HepG2 (cell line): ENCODE results near the gene C19orf18. TPM values are rescaled to one million over a fixed set of nuclear protein-coding genes. Genes with fewer than 3 reads are reported as not detected.

Experiments
- CBX5 ChIP-seq: sonication (generic); formaldehyde crosslinking; IDR thresholded peaks from 2 replicates; pipeline ENCODE4 v1.4.0; 2020; ENCODE audit warnings: missing genetic modification reagents, borderline replicate concordance
- ELF4 ChIP-seq: sonication (generic); formaldehyde crosslinking; IDR thresholded peaks from 2 replicates; pipeline ENCODE4 v1.5.0; 2020; ENCODE audit warnings: missing genetic modification reagents, mild to moderate bottlenecking, moderate library complexity, borderline replicate concordance
- FOXP4 ChIP-seq: sonication (generic); formaldehyde crosslinking; IDR thresholded peaks from 2 replicates; pipeline ENCODE4 v1.4.0; 2020; ENCODE audit warnings: missing genetic modification reagents
- GMEB1 ChIP-seq: sonication (generic); formaldehyde crosslinking; IDR thresholded peaks from 2 replicates; pipeline ENCODE4 v1.5.1; 2020; ENCODE audit warnings: missing genetic modification reagents, mild to moderate bottlenecking, borderline replicate concordance
- MYPOP ChIP-seq: sonication (generic); formaldehyde crosslinking; IDR thresholded peaks from 2 replicates; pipeline ENCODE4 v1.8.1; 2023; ENCODE audit warnings: mild to moderate bottlenecking, moderate library complexity, missing genetic modification reagents
- NR2C2 ChIP-seq: sonication (generic); formaldehyde crosslinking; IDR thresholded peaks from 2 replicates; pipeline ENCODE4 v1.4.0; 2020; ENCODE audit warnings: missing genetic modification reagents, mild to moderate bottlenecking, moderate library complexity, borderline replicate concordance
- PATZ1 ChIP-seq: sonication (generic); formaldehyde crosslinking; IDR thresholded peaks from 2 replicates; pipeline ENCODE4 v1.4.0; 2020; ENCODE audit warnings: missing genetic modification reagents
- POLR2A ChIP-seq, 2 experiments: IDR thresholded peaks; 2 replicates each; pipeline ENCODE4 v1.6.1; 2011; ENCODE audit warnings: low read depth in 2 of 2, low read length in 2 of 2, mild to moderate bottlenecking in 1 of 2, moderate library complexity in 1 of 2; ENCODE audit not compliant: insufficient read depth in 1 of 2
- RBFOX2 ChIP-seq: fragments of 200-400 bp; formaldehyde crosslinking; IDR thresholded peaks from 2 replicates; pipeline ENCODE4 v1.6.1; 2017; ENCODE audit warnings: low read depth, mild to moderate bottlenecking, low read length
- REPIN1 ChIP-seq: sonication (generic); formaldehyde crosslinking; IDR thresholded peaks from 2 replicates; pipeline ENCODE4 v1.8.0; 2022; ENCODE audit warnings: missing genetic modification reagents, low read depth, mild to moderate bottlenecking, borderline replicate concordance
- SMAD3 ChIP-seq: sonication (generic); formaldehyde crosslinking; IDR thresholded peaks from 2 replicates; pipeline ENCODE4 v1.4.0; 2020; ENCODE audit warnings: missing genetic modification reagents
- THAP9 ChIP-seq: sonication (generic); formaldehyde crosslinking; IDR thresholded peaks from 2 replicates; pipeline ENCODE4; 2020; ENCODE audit warnings: missing genetic modification reagents, mild to moderate bottlenecking, borderline replicate concordance
- YEATS4 ChIP-seq: sonication (generic); formaldehyde crosslinking; IDR thresholded peaks from 2 replicates; pipeline ENCODE4 v1.4.0; 2020; ENCODE audit warnings: missing genetic modification reagents, borderline replicate concordance
- ZBTB7A ChIP-seq: sonication (generic); formaldehyde crosslinking; IDR thresholded peaks from 2 replicates; pipeline ENCODE4 v1.8.0; 2022; ENCODE audit warnings: mild to moderate bottlenecking, missing genetic modification reagents
- ZNF451 ChIP-seq: sonication (generic); formaldehyde crosslinking; IDR thresholded peaks from 2 replicates; pipeline ENCODE4 v1.5.0; 2020; ENCODE audit warnings: mild to moderate bottlenecking, missing genetic modification reagents
- ZNF891 ChIP-seq: sonication (generic); formaldehyde crosslinking; IDR thresholded peaks from 2 replicates; pipeline ENCODE4 v1.5.0; 2020; ENCODE audit warnings: mild to moderate bottlenecking, missing genetic modification reagents
- polyA plus RNA-seq, 8 experiments: library from polyadenylated mRNA; depleted of rRNA in 3 of 8; stranded (reverse) in 7 of 8; unstranded in 1 of 8; fragments of >200 nt; fragmentation: Illumina TruSeq in 4 of 8; extraction: Trizol in 4 of 8; gene quantifications; 2 replicates each; pipeline versions ENCODE4 v1.2.1 to v1.2.3, GENCODE V29; 2011 to 2016; ENCODE audit warnings: low read depth in 4 of 8, missing spikeins in 1 of 8, mixed read lengths in 1 of 8; ENCODE audit not compliant: insufficient read depth in 1 of 8
- total RNA-seq, 5 experiments: library from RNA; depleted of rRNA; stranded (reverse); fragments of >200 nt; fragmentation: Illumina TruSeq; extraction: Trizol; gene quantifications; 2 replicates each; pipeline ENCODE4 v1.2.3, GENCODE V29; 2016; ENCODE audit warnings: low read depth in 1 of 5

The C19orf18 gene
- total and polyA plus RNA-seq, 2 of the 13 experiments (the other 11 are each of a cell fraction or from before 2014, with no cell fraction given), result 0.38 to 0.55 TPM

- TF ChIP-seq GMEB1 (CRISPR knock-in tag) (peak; percentile 100), POLR2A (IDR thresholded peaks at IDR 0.05; ENCODE audit: insufficient read depth in 1 of 2, low read depth in 2 of 2, low read length in 2 of 2) (peak; percentile 72 to 80), NR2C2 (CRISPR knock-in tag) (peak; percentile 91), MYPOP (peak; percentile 82), FOXP4 (CRISPR knock-in tag) (0 out of 2 replicates have a peak, but pooled peaks have one; percentile 14), SMAD3 (CRISPR knock-in tag) (peak; percentile 57; the same call in 1 of the 2 replicates), ELF4 (CRISPR knock-in tag) (peak; percentile 92), ZNF451 (0 out of 2 replicates have a peak, but pooled peaks have one; percentile 54), YEATS4 (CRISPR knock-in tag) (peak; percentile 78; the same call in 1 of the 2 replicates), REPIN1 (CRISPR knock-in tag) (peak; percentile 51; the same call in 1 of the 2 replicates), THAP9 (0 out of 2 replicates have a peak, but pooled peaks have one; percentile 28), ZBTB7A (CRISPR knock-in tag) (0 out of 2 replicates have a peak, but pooled peaks have one; percentile 40), PATZ1 (peak; percentile 87), RBFOX2 (peak; percentile 61; the same call in 1 of the 2 replicates), CBX5 (peak; percentile 37; the same call in 1 of the 2 replicates), ZNF891 (peak; percentile 72; the same call in 1 of the 2 replicates)
Observed at GRCh38 chr19:57916168-57916995, 58.0 kb downstream of the C19orf18 start, which contains the start of gene ZNF417 (continued).
